ENCODE measurements around the gene EXOG. TPM values are rescaled to one million over a fixed set of nuclear protein-coding genes. Genes with fewer than 3 reads are reported as not detected.

The EXOG gene
- total and polyA plus RNA-seq, 7 donors, result 2.4 to 26.9 (median 9.7) TPM

- TF ChIP-seq POLR2A (IDR thresholded peaks at IDR 0.05) (no peak), POLR2AphosphoS5 (IDR thresholded peaks at IDR 0.05) (no peak), EP300 (IDR thresholded peaks at IDR 0.05) (no peak), CTCF (IDR thresholded peaks at IDR 0.05) (no peak)
- H3K4me3 ChIP-seq, result no peak overlapping the region
- H3K36me3 ChIP-seq, result no peaks in the 10 kb centered on the region
- H3K4me1 ChIP-seq, result no peaks in the 10 kb centered on the region
- 67 to 82% methylated on average over 4 of the region's 4 CpGs for WGBS, 2 donors
- H3K27me3 ChIP-seq, result no peaks in the 10 kb centered on the region
- DNase-seq, result peak; percentile 33
- no peak overlapping the region for H3K27ac ChIP-seq
- intact Hi-C loops (cut with DNase I), result no loop called here
- peaks cover 0 to 3% (median 0%) of the 10 kb centered on the region in 4 donors for H3K9me3 ChIP-seq
These were observed 60.7 kb downstream of the EXOG start for GRCh38 chr3:38556640-38557358.

GRCh38 chr3:38558864-38559263 lies 62.7 kb downstream of the EXOG start:
- H3K27me3 ChIP-seq, result no peaks in the 10 kb centered on the region
- DNase-seq, result no peak
- TF ChIP-seq POLR2AphosphoS5 (IDR thresholded peaks at IDR 0.05) (no peak), CTCF (IDR thresholded peaks at IDR 0.05) (no peak), POLR2A (IDR thresholded peaks at IDR 0.05) (no peak), EP300 (IDR thresholded peaks at IDR 0.05) (no peak)
- no peaks in the 10 kb centered on the region for H3K36me3 ChIP-seq
- no peaks in the 10 kb centered on the region for H3K4me1 ChIP-seq
- peaks cover 0 to 3% (median 0%) of the 10 kb centered on the region in 4 donors for H3K9me3 ChIP-seq
- 61 to 69% methylated on average over 1 of the region's 1 CpG for WGBS, 2 donors
- intact Hi-C loops (cut with DNase I), result no loop called here
- H3K4me3 ChIP-seq, result no peak overlapping the region
- H3K27ac ChIP-seq, result no peak overlapping the region

- no peak for TF ChIP-seq CTCF (IDR thresholded peaks at IDR 0.05)
- no peak for TF ChIP-seq POLR2A (IDR thresholded peaks at IDR 0.05)
- TF ChIP-seq POLR2AphosphoS5 (IDR thresholded peaks at IDR 0.05), result no peak
- TF ChIP-seq EP300 (IDR thresholded peaks at IDR 0.05), result no peak
- H3K27ac ChIP-seq, result no peak overlapping the region
- WGBS, 2 donors, result 95% methylated on average over 6 of the region's 6 CpGs
- no peaks in the 10 kb centered on the region for H3K4me1 ChIP-seq
- no peaks in the 10 kb centered on the region for H3K9me3 ChIP-seq
- intact Hi-C loops (cut with DNase I), result no loop called here
- H3K36me3 ChIP-seq, result no peaks in the 10 kb centered on the region
- peak; percentile 40 for DNase-seq
- H3K27me3 ChIP-seq, result no peaks in the 10 kb centered on the region
- H3K4me3 ChIP-seq, result no peak overlapping the region
These were observed 64.1 kb downstream of the EXOG start for GRCh38 chr3:38560284-38560683.

GRCh38 chr3:38560996-38561717 lies 65.0 kb downstream of the EXOG start:
- intact Hi-C loops (cut with DNase I), result no loop called here
- WGBS, 2 donors, result 83 to 91% methylated on average over 7 of the region's 7 CpGs
- Histone ChIP-seq H3K9me3 (no peaks in the 10 kb centered on the region), H3K36me3 (no peaks in the 10 kb centered on the region), H3K27ac (no peak overlapping the region), H3K27me3 (no peaks in the 10 kb centered on the region), H3K4me1 (no peaks in the 10 kb centered on the region), H3K4me3 (no peak overlapping the region)
- peak; percentile 45 for DNase-seq
- TF ChIP-seq EP300 (IDR thresholded peaks at IDR 0.05), result no peak
- TF ChIP-seq CTCF (IDR thresholded peaks at IDR 0.05), result no peak
- TF ChIP-seq POLR2AphosphoS5 (IDR thresholded peaks at IDR 0.05), result no peak
- TF ChIP-seq POLR2A (IDR thresholded peaks at IDR 0.05), result no peak
